UCSD-AML1 (cell line): ENCODE results near the gene CYP26B1.

Experiments used
- DNase-seq: peaks from one replicate; lab custom pipeline; 2025; ENCODE audit not compliant: unreplicated experiment; lab: John Stamatoyannopoulos, UW

CYP26B1 gene

GRCh38 chr2:72147303-72147971 is at the start of gene CYP26B1:
Gene CYP26B1 (minus strand): TSS chr2:72147862. CDS start chr2:72147834, 28 bp downstream.
- no peak for DNase-seq

- no peak for DNase-seq
Measured at GRCh38 chr2:72193723-72194122, 46.1 kb upstream of the CYP26B1 start.

- DNase-seq, result no peak
Measured at GRCh38 chr2:72191441-72191840, 43.8 kb upstream of the CYP26B1 start.

- no peak for DNase-seq
Measured at GRCh38 chr2:72185206-72185605, 37.5 kb upstream of the CYP26B1 start.

GRCh38 chr2:72183466-72183865 is 35.8 kb upstream of the CYP26B1 start:
- DNase-seq, result no peak

- no peak for DNase-seq
Measured at GRCh38 chr2:72183016-72183415, 35.4 kb upstream of the CYP26B1 start.

GRCh38 chr2:72182547-72182946 is 34.9 kb upstream of the CYP26B1 start:
- no peak for DNase-seq

- DNase-seq, result no peak
Measured at GRCh38 chr2:72181616-72182015, 34.0 kb upstream of the CYP26B1 start.

- DNase-seq, result no peak
Measured at GRCh38 chr2:72180351-72180750, 32.7 kb upstream of the CYP26B1 start.

- DNase-seq, result no peak
Measured at GRCh38 chr2:72178551-72178950, 30.9 kb upstream of the CYP26B1 start.

GRCh38 chr2:72176281-72176680 is 28.6 kb upstream of the CYP26B1 start:
- no peak for DNase-seq

GRCh38 chr2:72175636-72176035 is 28.0 kb upstream of the CYP26B1 start:
- no peak for DNase-seq

GRCh38 chr2:72173640-72174321 is 26.1 kb upstream of the CYP26B1 start:
- no peak for DNase-seq

GRCh38 chr2:72172478-72172877 is 24.8 kb upstream of the CYP26B1 start:
- no peak for DNase-seq

GRCh38 chr2:72166279-72166678 is 18.6 kb upstream of the CYP26B1 start:
- no peak for DNase-seq

GRCh38 chr2:72165792-72166191 is 18.1 kb upstream of the CYP26B1 start:
- no peak for DNase-seq

- no peak for DNase-seq
Measured at GRCh38 chr2:72162574-72162973, 14.9 kb upstream of the CYP26B1 start.

GRCh38 chr2:72159211-72159993 is 11.7 kb upstream of the CYP26B1 start:
- no peak for DNase-seq

GRCh38 chr2:72157871-72158771 is 10.5 kb upstream of the CYP26B1 start:
- no peak for DNase-seq

GRCh38 chr2:72156872-72157271 is 9.2 kb upstream of the CYP26B1 start:
- DNase-seq, result no peak

GRCh38 chr2:72155737-72156136 is 8.1 kb upstream of the CYP26B1 start:
- no peak for DNase-seq
